PC-3 (cell line): ENCODE data around the gene MAMDC4. TPM values are rescaled to one million over a fixed set of nuclear protein-coding genes. Genes with fewer than 3 reads are reported as not detected.
"Not testable (repeated sequence)": the region's sequence is repeated elsewhere in the genome, so short reads cannot be mapped to it uniquely, and the experiment has no call there.

Experiments
- ATAC-seq: fragments of 200-7000 bp; cut with Tn5 transposase; 2 replicates; pipeline ENCODE4 v1.9.1; 2020; ENCODE audit warnings: mild to moderate bottlenecking, moderate library complexity
- BruUV-seq: library from RNA; stranded (reverse); fragments of 400-500 nt; replicated peaks from 2 replicates; lab custom pipeline; 2021; lab: Mats Ljungman, UMichigan
- CTCF ChIA-PET: fragments of 300-600 bp; sonication (Branson Sonifier 250); formaldehyde crosslinking; loops from one replicate; lab custom pipeline; 2022; ENCODE audit warnings: antibody characterized with exemption; lab: Charles Lee
- POLR2A ChIA-PET: fragments of 300-600 bp; sonication (Branson Sonifier 250); formaldehyde crosslinking; loops from one replicate; lab custom pipeline; 2022; ENCODE audit warnings: antibody characterized with exemption; ENCODE audit not compliant: unreplicated experiment; lab: Charles Lee
- DNase-seq: peaks from one replicate; pipeline ENCODE4 v3.0.0-alpha.2; 2015
- H2AFZ ChIP-seq: fragments of 300-600 bp; sonication (generic); 2 replicates; pipeline ENCODE4 v1.6.0; 2016; ENCODE audit warnings: antibody characterized with exemption, low read length
- H3F3A ChIP-seq: fragments of 300-600 bp; sonication (generic); one replicate; pipeline ENCODE4 v1.6.0; 2017; ENCODE audit warnings: antibody characterized with exemption, low read length, control low read depth, mild to moderate bottlenecking; ENCODE audit not compliant: unreplicated experiment
- H3K27ac ChIP-seq: fragments of 300-600 bp; sonication (generic); 2 replicates; pipeline ENCODE4 v1.5.1; 2016; ENCODE audit warnings: mild to moderate bottlenecking, low read length
- H3K27me3 ChIP-seq: fragments of 300-600 bp; sonication (generic); 2 replicates; pipeline ENCODE4 v1.6.1; 2016; ENCODE audit warnings: low read length, mixed read lengths
- H3K36me3 ChIP-seq: fragments of 300-600 bp; sonication (generic); 2 replicates; pipeline ENCODE4 v1.6.1; 2016; ENCODE audit warnings: low read depth, mixed run types, low read length, mixed read lengths
- H3K4me1 ChIP-seq: fragments of 300-600 bp; sonication (generic); 2 replicates; pipeline ENCODE4 v1.5.1; 2016; ENCODE audit warnings: low read length; ENCODE audit not compliant: insufficient read depth
- H3K4me2 ChIP-seq: fragments of 300-600 bp; sonication (generic); 2 replicates; pipeline ENCODE4 v1.6.0; 2016; ENCODE audit warnings: low read length
- H3K4me3 ChIP-seq: fragments of 300-600 bp; sonication (generic); 2 replicates; pipeline ENCODE4 v1.5.1; 2016; ENCODE audit warnings: mild to moderate bottlenecking, low read length, mixed read lengths
- H3K79me2 ChIP-seq: fragments of 300-600 bp; sonication (generic); 2 replicates; pipeline ENCODE4 v1.6.1; 2017; ENCODE audit warnings: low read length, mixed read lengths
- H3K9ac ChIP-seq: fragments of 300-600 bp; sonication (generic); 2 replicates; pipeline ENCODE4 v1.6.0; 2016; ENCODE audit warnings: mild to moderate bottlenecking, low read length
- H3K9me2 ChIP-seq: fragments of 300-600 bp; sonication (generic); replicated peaks from 2 replicates; pipeline ENCODE4 v1.6.1; 2016; ENCODE audit warnings: mixed run types, low read length, mixed read lengths
- H3K9me3 ChIP-seq: fragments of 300-600 bp; sonication (generic); 2 replicates; pipeline ENCODE4 v1.6.1; 2016; ENCODE audit warnings: low read length, mixed read lengths
- H4K20me1 ChIP-seq: fragments of 300-600 bp; sonication (generic); 2 replicates; pipeline ENCODE4 v1.6.1; 2016; ENCODE audit warnings: low read length, mixed read lengths
- EZH2 ChIP-seq: fragments of 300-600 bp; sonication (generic); IDR thresholded peaks from one replicate; pipeline ENCODE4 v1.6.1; 2017; ENCODE audit warnings: antibody characterized with exemption, mild to moderate bottlenecking, low read length; ENCODE audit not compliant: unreplicated experiment
- EZH2phosphoT487 ChIP-seq: fragments of 300-600 bp; sonication (generic); IDR thresholded peaks from 2 replicates; pipeline ENCODE4 v1.6.1; 2018; ENCODE audit warnings: mild to moderate bottlenecking, antibody characterized with exemption, low read length, borderline replicate concordance
- intact Hi-C: fragments of 100-400 bp; cut with micrococcal nuclease; formaldehyde crosslinking; loops from 2 replicates; pipeline ENCODE4 v1.9.0; 2023
- total RNA-seq: library from RNA; depleted of rRNA; stranded (reverse); fragments of >200 nt; gene quantifications from 2 replicates; pipeline ENCODE4 v1.2.3, GENCODE V29; 2014
- TF ChIP-seq, protein P1 (sequence below): fragments of 300-600 bp; sonication (generic); conservative IDR thresholded peaks from 2 replicates; pipeline ENCODE4 v1.5.1; 2017; ENCODE audit warnings: antibody characterized with exemption, low read depth, mild to moderate bottlenecking, low read length

The MAMDC4 gene
- total RNA-seq, 1 experiment from 2014 or later: 3.0 TPM

DNA sequence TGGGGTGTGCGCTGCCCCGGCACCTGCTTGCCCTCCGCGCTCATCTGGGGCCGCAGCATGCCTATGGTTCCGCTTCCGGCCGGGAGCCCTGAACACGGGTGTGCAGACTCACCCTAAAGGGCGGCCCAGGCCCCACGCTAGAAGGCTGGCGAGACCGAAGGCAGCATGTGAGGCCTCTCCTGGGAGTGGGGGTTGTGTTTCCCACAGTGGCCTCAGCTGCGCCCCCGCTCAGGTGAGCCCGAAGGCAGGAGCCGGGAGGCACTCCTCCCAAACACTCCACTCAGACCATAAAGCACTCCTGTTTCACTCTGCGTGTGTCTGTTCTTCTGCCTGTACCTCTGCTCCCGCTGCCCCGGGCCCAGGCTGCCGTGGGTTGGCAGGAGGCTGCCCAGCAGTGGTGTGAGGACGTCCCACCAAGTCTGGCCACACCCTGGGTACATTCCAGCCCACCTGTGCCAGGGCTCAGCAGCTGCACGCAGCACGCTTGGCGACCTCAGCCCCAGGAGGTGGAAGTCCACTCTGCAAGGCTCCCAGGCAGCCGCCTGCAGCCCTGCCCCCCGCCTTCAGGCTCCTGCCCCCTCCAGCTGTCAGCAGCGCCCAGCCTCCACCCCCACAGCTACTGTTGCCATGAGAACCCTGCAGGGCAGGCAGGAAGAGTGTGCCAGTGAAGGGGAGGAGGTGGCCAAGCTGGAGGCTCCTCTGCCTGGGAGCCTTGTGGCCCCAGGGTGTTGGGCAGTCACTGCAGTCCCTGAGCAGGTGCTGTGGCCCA, 11.1 kb upstream of the MAMDC4 start:
- Histone ChIP-seq H3K36me3 (no peaks in the 10 kb centered on the region), H2AFZ (no peak overlapping the region), H3K79me2 (no peaks in the 10 kb centered on the region), H3K9ac (no peak overlapping the region), H3K27me3 (no peaks in the 10 kb centered on the region), H3K4me2 (no peak overlapping the region), H3F3A (no peaks in the 10 kb centered on the region), H4K20me1 (no peaks in the 10 kb centered on the region), H3K4me1 (peaks cover 10% of the 10 kb centered on the region; the same call in 1 of the 2 replicates), H3K9me3 (no peaks in the 10 kb centered on the region), H3K27ac (no peak overlapping the region), H3K4me3 (no peak overlapping the region), H3K9me2 (no peaks in the 10 kb centered on the region)
- TF ChIP-seq EZH2: no peak
- TF ChIP-seq EZH2phosphoT487: no peak
- TF ChIP-seq, protein P1, sequence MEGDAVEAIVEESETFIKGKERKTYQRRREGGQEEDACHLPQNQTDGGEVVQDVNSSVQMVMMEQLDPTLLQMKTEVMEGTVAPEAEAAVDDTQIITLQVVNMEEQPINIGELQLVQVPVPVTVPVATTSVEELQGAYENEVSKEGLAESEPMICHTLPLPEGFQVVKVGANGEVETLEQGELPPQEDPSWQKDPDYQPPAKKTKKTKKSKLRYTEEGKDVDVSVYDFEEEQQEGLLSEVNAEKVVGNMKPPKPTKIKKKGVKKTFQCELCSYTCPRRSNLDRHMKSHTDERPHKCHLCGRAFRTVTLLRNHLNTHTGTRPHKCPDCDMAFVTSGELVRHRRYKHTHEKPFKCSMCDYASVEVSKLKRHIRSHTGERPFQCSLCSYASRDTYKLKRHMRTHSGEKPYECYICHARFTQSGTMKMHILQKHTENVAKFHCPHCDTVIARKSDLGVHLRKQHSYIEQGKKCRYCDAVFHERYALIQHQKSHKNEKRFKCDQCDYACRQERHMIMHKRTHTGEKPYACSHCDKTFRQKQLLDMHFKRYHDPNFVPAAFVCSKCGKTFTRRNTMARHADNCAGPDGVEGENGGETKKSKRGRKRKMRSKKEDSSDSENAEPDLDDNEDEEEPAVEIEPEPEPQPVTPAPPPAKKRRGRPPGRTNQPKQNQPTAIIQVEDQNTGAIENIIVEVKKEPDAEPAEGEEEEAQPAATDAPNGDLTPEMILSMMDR: no peak
- POLR2A ChIA-PET: interaction anchor here (0.6 kb wide), 1 partner anchor 41 kb away, joined by 6 read pairs; no protein-coding TSS in a partner anchor
- CTCF ChIA-PET: no interaction called here
- peak; percentile 21 for ATAC-seq
- no peak for DNase-seq
- intact Hi-C loops: loop anchor here (10.0 kb wide), 1 partner anchor 154 kb away; the partner anchor contains the start of genes CLIC3 and PAXX
- no TSS peak for BruUV-seq

DNA sequence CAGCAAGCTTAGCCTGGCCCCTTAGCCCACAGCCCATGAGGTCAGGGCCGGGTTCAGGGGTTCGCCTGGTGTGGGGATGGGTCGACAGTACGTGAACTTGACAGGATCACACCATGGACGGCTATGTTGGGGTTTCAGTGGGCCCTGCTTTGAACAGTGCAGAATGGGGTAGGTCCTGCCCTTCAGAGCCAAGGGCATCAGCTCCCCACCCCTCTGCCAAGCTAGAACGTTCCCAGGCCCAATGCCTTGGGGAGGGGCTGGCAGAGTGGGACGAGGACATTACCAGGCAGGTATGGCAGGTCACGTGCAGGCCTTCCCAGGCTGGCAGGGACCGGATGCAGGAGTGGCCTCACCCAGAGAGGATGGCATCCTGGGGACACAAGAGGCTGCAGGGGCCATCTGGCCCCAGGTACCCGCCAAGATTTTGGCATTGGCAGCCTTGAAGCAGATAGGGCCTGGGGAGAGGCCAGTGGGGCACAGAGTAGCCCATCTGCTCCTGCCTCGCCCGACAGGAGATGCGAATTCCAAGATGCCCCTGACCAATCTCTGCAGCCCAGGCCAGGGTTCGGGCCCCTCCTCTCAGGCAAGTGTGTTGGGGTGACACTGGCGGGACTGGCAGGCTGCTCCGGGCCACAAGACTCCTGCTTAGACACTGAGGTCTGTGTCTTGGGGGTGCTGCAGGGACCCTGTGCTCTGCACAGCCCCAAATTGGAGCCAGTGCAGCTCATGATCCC, 10.3 kb upstream of the MAMDC4 start:
- H2AFZ ChIP-seq, POLR2A ChIA-PET, H3K79me2 ChIP-seq, H3K27ac ChIP-seq, H3K36me3 ChIP-seq, H3K27me3 ChIP-seq, H3K4me1 ChIP-seq, DNase-seq, H3F3A ChIP-seq, H3K9me2 ChIP-seq, H3K9ac ChIP-seq, H4K20me1 ChIP-seq, H3K9me3 ChIP-seq, BruUV-seq: not testable (repeated sequence)
- CTCF ChIA-PET: interaction anchor here (1.0 to 1.6 kb wide), 3 partner anchors 41 to 71 kb away, joined by 3 read pairs; no protein-coding TSS in a partner anchor
- 0 out of 2 replicates have a peak, but pooled peaks have one; percentile 1 for ATAC-seq
- peak overlapping the region; percentile 66; the same call in 1 of the 2 replicates for H3K4me3 ChIP-seq
- H3K4me2 ChIP-seq: peak overlapping the region; percentile 88; the same call in 1 of the 2 replicates
- intact Hi-C loops: loop anchor here (10.0 kb wide), 1 partner anchor 153 kb away; the partner anchor contains the start of genes CLIC3 and PAXX

DNA sequence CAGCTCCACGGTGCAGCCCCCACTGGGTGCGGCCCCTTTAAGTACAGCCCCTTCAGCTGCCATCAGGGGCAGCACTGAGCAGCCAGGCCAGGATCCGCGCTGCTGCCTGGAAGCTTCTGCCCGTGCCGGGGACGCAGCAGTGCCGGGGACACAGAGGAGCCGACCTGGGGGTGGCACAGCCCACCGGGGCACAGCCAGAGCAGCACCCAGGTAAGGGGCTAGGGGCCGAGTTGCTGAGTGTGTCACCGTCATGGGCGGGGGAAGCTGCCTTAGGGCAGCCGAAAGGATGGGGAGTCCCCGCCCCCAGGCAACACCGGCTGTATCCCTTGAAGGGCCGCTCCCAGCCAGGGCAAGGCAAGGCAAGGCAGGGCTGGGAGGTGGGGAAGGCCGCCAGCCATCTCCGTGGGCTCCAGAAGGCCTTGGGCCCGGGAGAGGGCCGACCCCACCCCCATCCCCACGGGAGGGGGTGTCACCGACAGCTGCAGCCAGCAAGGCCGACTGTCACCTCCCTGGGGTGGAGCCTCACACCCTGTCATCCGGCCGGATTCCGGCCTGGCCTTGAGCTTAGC, 9.7 kb upstream of the MAMDC4 start, which contains the start of gene AJM1:
Gene AJM1, plus strand, starts transcription at position 99 of the 569 bp plus-strand sequence. CDS start 1,937 bp downstream, outside the sequence.
- H3K36me3 ChIP-seq, H3K4me1 ChIP-seq, POLR2A ChIA-PET, H3K9me2 ChIP-seq, H3F3A ChIP-seq, H3K79me2 ChIP-seq, H3K9me3 ChIP-seq, H3K9ac ChIP-seq, H2AFZ ChIP-seq, H3K27me3 ChIP-seq, BruUV-seq, H4K20me1 ChIP-seq, H3K27ac ChIP-seq: not testable (repeated sequence)
- ATAC-seq: peak; percentile 68
- TF ChIP-seq, protein P1: peak; percentile 66
- peak within 1 kb of the TSS; percentile 88 for H3K4me2 ChIP-seq
- CTCF ChIA-PET: interaction anchor here (1.0 to 1.6 kb wide), 3 partner anchors 42 to 72 kb away, joined by 3 read pairs; no protein-coding TSS in a partner anchor
- peak; percentile 74 for DNase-seq
- intact Hi-C loops: loop anchor here (10.0 kb wide), 1 partner anchor 152 kb away; the partner anchor contains the start of genes CLIC3 and PAXX
- peak within 1 kb of the TSS; percentile 66 for H3K4me3 ChIP-seq

DNA sequence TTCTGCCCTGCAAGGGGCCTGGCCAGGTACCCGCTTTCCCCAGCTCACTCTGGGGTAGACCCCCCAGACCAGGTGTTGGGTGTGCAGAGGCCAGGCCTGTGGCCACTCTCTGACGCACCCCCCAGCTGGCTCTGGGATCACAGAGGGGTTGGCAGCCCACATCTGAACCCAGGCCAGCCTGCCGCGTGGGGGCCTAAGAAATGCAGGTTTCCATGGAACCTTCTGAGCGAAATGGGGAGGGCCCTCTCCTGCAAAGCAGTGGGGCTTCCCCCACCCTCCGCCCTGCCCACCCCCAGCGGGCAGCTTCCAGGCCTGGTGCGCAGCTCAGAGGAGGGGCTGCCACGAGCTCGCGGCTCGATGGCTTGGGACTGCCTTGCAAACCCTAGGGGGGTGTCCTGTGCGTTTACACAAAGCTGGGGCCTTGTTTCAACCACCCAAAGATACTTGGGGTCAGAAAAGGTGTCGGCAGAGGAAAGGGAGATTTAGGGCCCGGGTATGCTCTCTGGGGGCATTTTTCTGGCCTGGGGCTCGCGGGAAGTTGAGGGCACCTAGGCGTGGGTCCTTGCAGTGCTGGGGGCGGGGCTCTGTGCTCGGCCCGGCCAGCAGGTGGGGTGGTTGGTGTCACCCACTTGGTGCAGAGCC, 8.9 kb upstream of the MAMDC4 start:
- ATAC-seq: peak; percentile 2; the same call in 1 of the 2 replicates
- H3K9me2 ChIP-seq, H3K79me2 ChIP-seq, H3K9ac ChIP-seq, H4K20me1 ChIP-seq, H3K9me3 ChIP-seq, H3K36me3 ChIP-seq, POLR2A ChIA-PET, H3K4me3 ChIP-seq, H3K4me1 ChIP-seq, BruUV-seq, H3K27ac ChIP-seq, H3K27me3 ChIP-seq, H3F3A ChIP-seq, H2AFZ ChIP-seq, DNase-seq: not testable (repeated sequence)
- intact Hi-C loops: loop anchor here (10.0 kb wide), 1 partner anchor 152 kb away; the partner anchor contains the start of genes CLIC3 and PAXX
- H3K4me2 ChIP-seq: peak overlapping the region; percentile 62
- CTCF ChIA-PET: interaction anchor here (1.6 kb wide), 1 partner anchor 59 kb away, joined by 3 read pairs; no protein-coding TSS in a partner anchor
